GM12892 (cell line): ENCODE measurements around the gene SMARCC1.

Source experiments
- POLR2A ChIP-seq: IDR thresholded peaks from 2 replicates; pipeline ENCODE4 v1.6.1; 2011; ENCODE audit warnings: low read depth, low read length, control low read depth
- POLR2AphosphoS5 ChIP-seq: IDR thresholded peaks from 2 replicates; pipeline ENCODE4 v1.6.1; 2011; ENCODE audit warnings: low read depth, low read length, control low read depth
- TAF1 ChIP-seq: IDR thresholded peaks from 2 replicates; pipeline ENCODE4 v1.6.1; 2011; ENCODE audit warnings: low read depth, mild to moderate bottlenecking, control low read depth, low read length, borderline replicate concordance

- TF ChIP-seq POLR2A = no peak
- TF ChIP-seq POLR2AphosphoS5 = no peak
- TF ChIP-seq TAF1 = no peak
Observed at GRCh38 chr3:47731061-47731460, 50.6 kb downstream of the SMARCC1 start.
